Measurements from ENCODE around the gene CHI3L1.

Gene CHI3L1

DNA sequence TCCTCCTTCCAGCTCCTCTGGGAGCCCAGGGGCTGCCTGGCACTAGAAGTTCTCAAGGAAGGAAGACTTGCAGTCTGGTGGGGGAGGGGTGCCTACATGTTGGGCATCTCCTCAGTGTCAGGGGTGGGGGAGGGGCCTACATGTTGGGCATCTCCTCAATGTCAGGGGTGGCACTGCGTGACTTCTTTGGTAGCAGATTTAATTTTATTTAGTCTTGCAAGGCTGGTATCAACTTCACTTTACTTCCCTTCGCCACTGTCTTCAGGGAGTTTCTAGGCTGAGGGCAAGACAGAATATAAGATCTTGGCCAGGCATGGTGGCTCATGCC lies 40.5 kb downstream of the CHI3L1 start:
- H3K4me3 ChIP-seq (IDR thresholded peaks at IDR 0.05; ENCODE audit: insufficient read depth, low read depth, low read length) = no peak overlapping the region
- TF ChIP-seq CTCF (conservative IDR thresholded peaks at IDR 0.05; ENCODE audit: low read depth, low read length) = no peak
- no peaks in the 10 kb centered on the region for H4K20me1 ChIP-seq (ENCODE audit: insufficient read depth)
- no peaks in the 10 kb centered on the region for H3K79me2 ChIP-seq (ENCODE audit: insufficient read depth, low read depth)
- H3K36me3 ChIP-seq (ENCODE audit: insufficient read depth) = no peaks in the 10 kb centered on the region
- H3K9ac ChIP-seq = no peak overlapping the region
- no peaks in the 10 kb centered on the region; the same call in 1 of the 2 replicates for H3K27me3 ChIP-seq (ENCODE audit: insufficient read depth, low read depth)
- H3K4me2 ChIP-seq = no peak overlapping the region
- no peak overlapping the region for H3K27ac ChIP-seq
- H3K4me1 ChIP-seq (ENCODE audit: low read depth, poor library complexity, severe bottlenecking) = no peaks in the 10 kb centered on the region
- no peak overlapping the region for H2AFZ ChIP-seq (ENCODE audit: low read depth)

DNA sequence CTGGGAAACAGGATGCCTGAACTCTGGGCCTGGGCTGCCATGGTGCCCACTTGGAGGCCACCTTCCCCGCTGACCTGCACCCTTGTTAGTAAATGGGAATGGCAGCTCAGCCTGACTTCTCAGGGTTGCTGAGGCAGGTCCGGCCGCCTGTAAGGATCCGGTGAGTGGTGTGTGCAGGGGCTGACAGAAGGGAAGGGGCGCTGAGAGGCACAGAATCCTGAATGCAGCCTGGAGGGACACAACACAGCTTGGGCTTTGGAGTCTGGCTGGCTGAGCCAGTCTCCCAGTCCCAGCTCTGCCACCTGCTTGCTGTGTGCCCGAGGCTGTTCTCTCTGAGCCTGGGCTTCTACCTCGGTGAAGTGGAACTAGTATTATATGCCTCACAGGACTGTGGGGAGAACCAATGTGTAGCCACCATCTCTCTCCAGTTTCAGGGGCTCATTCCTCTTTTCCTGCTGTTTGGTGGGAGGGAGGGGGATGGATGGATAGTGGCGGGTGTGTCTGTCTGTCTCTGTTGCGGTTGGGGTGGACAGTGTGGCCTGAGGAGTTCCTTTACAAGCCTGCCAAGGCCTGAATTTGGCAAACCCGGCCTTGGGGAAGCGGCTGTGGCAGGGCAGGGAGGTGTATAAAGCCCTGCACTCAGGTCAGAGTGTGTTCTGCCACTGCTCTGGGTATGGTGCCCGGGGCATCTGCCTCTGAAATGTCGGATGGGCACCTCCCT lies 41.0 kb downstream of the CHI3L1 start:
- Histone ChIP-seq H3K4me1 (ENCODE audit: low read depth, poor library complexity, severe bottlenecking) (no peaks in the 10 kb centered on the region), H3K79me2 (ENCODE audit: insufficient read depth, low read depth) (no peaks in the 10 kb centered on the region), H3K9ac (no peak overlapping the region), H3K36me3 (ENCODE audit: insufficient read depth) (no peaks in the 10 kb centered on the region), H2AFZ (ENCODE audit: low read depth) (no peak overlapping the region), H3K27ac (no peak overlapping the region), H3K4me3 (IDR thresholded peaks at IDR 0.05; ENCODE audit: insufficient read depth, low read depth, low read length) (no peak overlapping the region), H3K4me2 (no peak overlapping the region), H4K20me1 (ENCODE audit: insufficient read depth) (no peaks in the 10 kb centered on the region), H3K27me3 (ENCODE audit: insufficient read depth, low read depth) (no peaks in the 10 kb centered on the region; the same call in 1 of the 2 replicates)
- TF ChIP-seq CTCF (conservative IDR thresholded peaks at IDR 0.05; ENCODE audit: low read depth, low read length) = no peak

DNA sequence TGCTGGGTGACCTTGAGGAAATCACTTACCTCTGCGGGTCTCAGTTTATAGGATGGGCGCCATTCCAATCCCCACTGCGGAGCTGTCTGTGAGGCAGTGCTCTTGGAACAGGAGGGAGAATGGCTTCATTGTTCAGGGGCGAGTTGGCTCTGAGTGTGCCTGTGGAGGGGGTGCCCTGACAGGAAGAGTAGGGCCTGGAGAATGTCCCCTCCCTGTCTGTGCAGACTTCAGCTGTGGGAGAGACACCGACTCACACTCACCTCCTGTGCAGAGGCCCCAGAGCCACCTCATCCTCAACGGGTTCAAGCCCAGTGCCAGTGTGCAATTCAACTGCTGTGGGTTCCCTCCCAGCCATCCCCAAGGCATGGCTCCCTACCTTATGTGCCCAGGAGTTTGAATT lies 41.8 kb downstream of the CHI3L1 start:
- H3K4me1 ChIP-seq (ENCODE audit: low read depth, poor library complexity, severe bottlenecking) = no peaks in the 10 kb centered on the region
- H3K27ac ChIP-seq = no peak overlapping the region
- no peaks in the 10 kb centered on the region; the same call in 1 of the 2 replicates for H3K27me3 ChIP-seq (ENCODE audit: insufficient read depth, low read depth)
- no peak overlapping the region for H3K9ac ChIP-seq
- no peak overlapping the region for H3K4me2 ChIP-seq
- H3K4me3 ChIP-seq (IDR thresholded peaks at IDR 0.05; ENCODE audit: insufficient read depth, low read depth, low read length) = no peak overlapping the region
- H4K20me1 ChIP-seq (ENCODE audit: insufficient read depth) = no peaks in the 10 kb centered on the region
- TF ChIP-seq CTCF (conservative IDR thresholded peaks at IDR 0.05; ENCODE audit: low read depth, low read length) = no peak
- H2AFZ ChIP-seq (ENCODE audit: low read depth) = no peak overlapping the region
- no peaks in the 10 kb centered on the region for H3K79me2 ChIP-seq (ENCODE audit: insufficient read depth, low read depth)
- no peaks in the 10 kb centered on the region for H3K36me3 ChIP-seq (ENCODE audit: insufficient read depth)

DNA sequence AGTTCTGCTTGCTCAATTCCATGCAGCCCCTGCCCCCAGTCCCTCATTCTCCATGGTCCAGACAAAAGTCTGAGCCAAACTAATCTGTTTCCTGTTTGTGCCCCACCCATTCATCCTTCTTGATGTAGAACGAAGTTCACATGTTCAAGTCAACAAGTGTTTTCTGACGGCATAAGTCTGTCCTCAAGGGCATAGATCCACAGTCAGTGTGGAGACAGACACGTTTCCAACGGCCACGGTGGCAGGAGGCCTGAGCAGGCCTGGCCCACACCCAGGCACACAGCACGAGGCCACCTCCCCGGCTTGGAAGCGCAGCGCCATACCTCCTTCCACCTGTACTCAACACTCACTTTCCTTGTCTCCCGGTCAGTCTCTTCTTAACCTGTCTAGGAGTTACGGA lies 42.9 kb downstream of the CHI3L1 start:
- Histone ChIP-seq H3K4me1 (ENCODE audit: low read depth, poor library complexity, severe bottlenecking) (no peaks in the 10 kb centered on the region), H4K20me1 (ENCODE audit: insufficient read depth) (no peaks in the 10 kb centered on the region), H3K79me2 (ENCODE audit: insufficient read depth, low read depth) (no peaks in the 10 kb centered on the region), H3K4me3 (IDR thresholded peaks at IDR 0.05; ENCODE audit: insufficient read depth, low read depth, low read length) (no peak overlapping the region), H3K27ac (no peak overlapping the region), H3K27me3 (ENCODE audit: insufficient read depth, low read depth) (no peaks in the 10 kb centered on the region; the same call in 1 of the 2 replicates), H3K9ac (no peak overlapping the region), H3K36me3 (ENCODE audit: insufficient read depth) (no peaks in the 10 kb centered on the region), H3K4me2 (no peak overlapping the region), H2AFZ (ENCODE audit: low read depth) (no peak overlapping the region)
- no peak for TF ChIP-seq CTCF (conservative IDR thresholded peaks at IDR 0.05; ENCODE audit: low read depth, low read length)
